ENCODE data around the gene AQP9.
"Not testable (repeated sequence)": the region's sequence is repeated elsewhere in the genome, so short reads cannot be mapped to it uniquely, and the experiment has no call there.

DNA sequence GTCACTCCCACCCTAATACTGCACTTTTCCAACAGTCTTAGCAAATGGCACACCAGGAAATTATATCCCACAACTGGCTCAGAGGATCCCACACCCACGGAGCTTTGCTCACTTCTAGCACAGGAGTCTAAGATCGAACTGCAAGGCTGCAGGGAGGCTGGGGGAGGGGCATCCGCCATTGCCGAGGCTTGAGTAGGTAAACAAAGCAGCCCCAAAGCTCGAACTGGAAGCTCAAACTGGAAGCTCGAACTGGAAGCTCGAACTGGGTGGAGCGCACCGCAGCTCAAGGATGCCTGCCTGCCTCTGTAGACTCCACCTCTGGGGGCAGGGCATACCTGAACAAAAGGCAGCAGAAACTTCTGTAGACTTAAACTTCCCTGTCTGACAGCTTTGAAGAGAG is 55.5 kb downstream of the AQP9 start:
- TF ChIP-seq, protein P1, sequence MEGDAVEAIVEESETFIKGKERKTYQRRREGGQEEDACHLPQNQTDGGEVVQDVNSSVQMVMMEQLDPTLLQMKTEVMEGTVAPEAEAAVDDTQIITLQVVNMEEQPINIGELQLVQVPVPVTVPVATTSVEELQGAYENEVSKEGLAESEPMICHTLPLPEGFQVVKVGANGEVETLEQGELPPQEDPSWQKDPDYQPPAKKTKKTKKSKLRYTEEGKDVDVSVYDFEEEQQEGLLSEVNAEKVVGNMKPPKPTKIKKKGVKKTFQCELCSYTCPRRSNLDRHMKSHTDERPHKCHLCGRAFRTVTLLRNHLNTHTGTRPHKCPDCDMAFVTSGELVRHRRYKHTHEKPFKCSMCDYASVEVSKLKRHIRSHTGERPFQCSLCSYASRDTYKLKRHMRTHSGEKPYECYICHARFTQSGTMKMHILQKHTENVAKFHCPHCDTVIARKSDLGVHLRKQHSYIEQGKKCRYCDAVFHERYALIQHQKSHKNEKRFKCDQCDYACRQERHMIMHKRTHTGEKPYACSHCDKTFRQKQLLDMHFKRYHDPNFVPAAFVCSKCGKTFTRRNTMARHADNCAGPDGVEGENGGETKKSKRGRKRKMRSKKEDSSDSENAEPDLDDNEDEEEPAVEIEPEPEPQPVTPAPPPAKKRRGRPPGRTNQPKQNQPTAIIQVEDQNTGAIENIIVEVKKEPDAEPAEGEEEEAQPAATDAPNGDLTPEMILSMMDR (IDR thresholded peaks at IDR 0.05), result not testable (repeated sequence)
- not testable (repeated sequence) for TF ChIP-seq POLR2A (IDR thresholded peaks at IDR 0.05)
